Tongue (tissue), 2 donors: ENCODE results near the gene PDCD7. TPM values are rescaled to one million over a fixed set of nuclear protein-coding genes. Genes with fewer than 3 reads are reported as not detected.
"Not testable (repeated sequence)": the region's sequence is repeated elsewhere in the genome, so short reads cannot be mapped to it uniquely, and the experiment has no call there.

Source experiments
- DNase-seq: peaks from one replicate; pipeline ENCODE4 v3.0.0-alpha.2; 2015
- total RNA-seq: library from RNA; depleted of rRNA; stranded (reverse); fragments of >200 nt; gene quantifications from one replicate; pipeline ENCODE4 v1.2.3, GENCODE V29; 2014

PDCD7 gene
- total RNA-seq, 1 donor from 2014 or later, result 13.1 TPM

GRCh38 chr15:65091946-65092770, 41.5 kb downstream of the PDCD7 start:
- DNase-seq, result no peak

- DNase-seq, result peak; percentile 17
Observed at GRCh38 chr15:65089206-65089824, 44.3 kb downstream of the PDCD7 start.

- DNase-seq, result no peak
Observed at GRCh38 chr15:65088643-65089021, 45.0 kb downstream of the PDCD7 start.

- peak; percentile 40 for DNase-seq
Observed at GRCh38 chr15:65087873-65088642, 45.5 kb downstream of the PDCD7 start.

GRCh38 chr15:65087411-65087810, 46.2 kb downstream of the PDCD7 start:
- no peak for DNase-seq

DNA sequence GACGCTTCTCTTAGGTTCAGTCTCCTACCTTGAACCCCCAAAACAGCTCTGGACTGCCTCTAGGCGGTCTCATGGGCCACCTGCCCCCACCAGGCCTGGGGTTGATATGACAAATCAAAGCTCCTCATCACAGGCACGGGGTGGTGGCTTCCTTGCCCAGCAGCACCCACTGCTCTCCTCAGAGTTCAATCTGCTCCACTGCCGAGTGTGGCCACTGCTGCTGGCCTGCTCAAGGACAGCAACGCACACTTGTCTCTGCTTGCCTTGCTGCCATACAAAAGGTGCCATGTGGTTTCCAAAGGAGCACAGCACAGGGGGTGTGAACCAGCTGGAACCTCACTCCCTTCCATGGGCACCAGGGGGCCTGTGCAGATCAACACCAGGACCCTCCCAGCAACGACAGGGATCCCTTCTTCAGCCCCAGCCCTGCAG, 46.9 kb downstream of the PDCD7 start:
- peak; percentile 15 for DNase-seq

DNA sequence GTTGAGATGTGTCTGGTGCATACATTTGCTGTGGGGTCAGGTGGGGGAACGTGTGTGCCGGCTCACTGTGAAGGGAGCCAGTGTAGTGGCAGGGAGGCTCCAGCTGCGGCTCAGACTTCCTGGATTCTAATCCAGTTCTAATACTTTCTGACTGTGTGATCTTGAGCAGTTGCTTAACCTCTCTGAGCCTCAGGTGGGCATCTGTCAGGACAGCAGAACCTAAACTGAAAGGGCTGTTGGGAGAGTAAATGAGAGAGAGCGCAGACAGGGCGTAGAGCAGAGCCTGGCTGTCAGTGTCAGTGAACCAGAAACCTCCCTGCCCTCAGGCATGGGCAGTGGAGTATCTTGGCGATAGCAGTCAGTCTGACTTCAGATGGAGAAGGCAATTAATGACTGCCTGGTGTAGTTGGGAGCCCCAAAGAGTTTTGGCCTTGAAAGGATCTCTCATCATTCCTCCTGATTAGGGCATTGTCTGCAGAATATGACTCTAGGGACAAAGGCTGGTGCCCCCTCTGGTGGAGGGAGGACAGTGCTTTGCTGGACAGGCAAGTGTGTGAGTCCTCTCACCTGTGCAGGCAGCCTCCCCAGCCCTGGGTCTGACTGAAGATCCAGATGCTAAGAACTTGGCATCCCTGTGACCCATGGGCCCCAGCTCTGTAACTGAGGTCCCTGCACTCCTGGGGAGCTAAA, 47.5 kb downstream of the PDCD7 start:
- peak; percentile 14 for DNase-seq

DNA sequence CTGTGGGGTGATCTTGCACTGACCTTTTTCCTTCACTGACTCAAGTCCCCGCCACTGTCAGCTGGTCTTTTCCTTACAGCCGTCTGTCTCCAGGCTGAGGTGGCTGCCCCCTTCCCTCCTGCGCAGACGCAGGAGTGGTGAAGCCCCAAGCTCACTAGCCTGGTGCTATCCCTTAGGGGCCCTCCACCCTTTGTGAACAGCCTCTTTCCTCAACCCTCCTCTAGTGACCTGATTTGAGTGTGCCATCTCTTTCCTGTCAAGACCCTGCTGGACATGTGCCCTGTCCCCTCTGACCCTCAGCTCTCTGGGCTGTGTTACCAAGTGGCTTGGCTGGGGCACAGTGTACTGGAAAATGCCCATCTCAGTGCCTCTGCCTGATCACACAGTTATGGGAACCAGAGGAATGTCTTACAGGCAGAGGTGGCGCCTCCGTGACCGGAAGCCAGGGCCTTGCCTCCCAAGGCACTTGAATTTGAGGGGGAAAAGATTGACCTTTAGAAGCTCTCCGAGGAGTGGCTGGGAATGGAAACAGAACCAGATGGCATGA, 48.3 kb downstream of the PDCD7 start:
- no peak for DNase-seq

GRCh38 chr15:65084500-65085206, 49.0 kb downstream of the PDCD7 start:
- no peak for DNase-seq

DNA sequence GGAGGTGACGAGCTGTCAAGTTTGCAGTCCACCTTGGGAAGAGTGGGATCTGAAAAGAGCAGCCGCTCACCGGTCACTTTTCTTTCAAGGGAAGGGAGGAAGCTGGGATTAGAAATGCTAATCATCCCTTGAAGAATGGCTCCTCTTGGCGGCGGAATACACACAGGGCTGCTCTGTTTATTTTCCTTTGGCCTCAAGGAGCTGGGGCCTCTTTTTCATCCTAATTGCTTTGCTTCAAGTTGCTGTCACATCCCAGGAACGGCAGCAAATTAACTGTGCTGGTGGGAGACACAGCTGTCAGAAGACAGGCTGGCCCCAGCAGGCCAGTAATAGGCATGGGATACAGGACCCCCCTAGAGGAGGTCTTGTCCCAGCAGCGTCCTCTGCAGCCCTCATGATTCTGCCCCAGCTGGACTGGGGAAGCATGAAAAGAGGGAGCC, 50.3 kb downstream of the PDCD7 start:
- peak; percentile 62 for DNase-seq

- no peak for DNase-seq
Observed at GRCh38 chr15:65082303-65082953, 51.2 kb downstream of the PDCD7 start.

DNA sequence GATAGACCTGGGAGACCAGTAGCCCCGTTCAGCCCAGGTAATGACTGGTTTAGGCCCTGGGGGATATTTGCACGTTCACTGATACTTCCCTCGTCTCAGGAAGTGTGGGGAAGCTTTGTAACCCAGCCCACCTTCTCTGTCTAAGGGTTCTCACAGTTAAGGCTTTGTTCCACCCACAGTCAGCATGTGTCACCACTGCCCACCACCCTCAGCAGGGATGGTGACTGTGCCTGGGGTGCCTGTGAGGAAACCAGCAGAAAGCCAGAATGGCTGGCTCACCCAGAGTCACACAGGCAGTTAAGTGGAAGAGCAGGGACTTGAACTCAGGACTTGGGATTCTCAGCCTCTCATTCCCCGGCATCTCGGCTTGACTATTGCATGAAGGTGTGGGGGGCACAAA, 51.9 kb downstream of the PDCD7 start:
- DNase-seq, result no peak

DNA sequence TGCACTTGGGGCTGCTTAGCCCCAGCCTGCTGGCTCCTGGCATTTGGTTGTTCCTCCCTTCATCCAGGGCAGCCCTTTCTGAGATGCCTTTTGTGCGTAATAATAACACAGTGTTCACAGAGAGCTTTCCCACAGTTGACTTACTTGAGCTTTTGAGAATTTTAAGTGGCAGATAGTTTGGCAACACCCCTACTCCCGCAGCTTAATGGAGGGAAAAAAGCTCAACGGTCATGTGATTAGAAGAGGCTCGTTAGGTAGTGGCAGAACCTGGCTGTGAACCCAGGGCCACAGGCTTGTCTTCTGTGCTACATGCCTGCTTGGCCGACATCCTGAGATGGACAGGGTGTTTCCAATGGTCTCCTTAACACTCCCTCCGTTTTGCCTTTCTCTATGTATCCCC, 52.3 kb downstream of the PDCD7 start:
- DNase-seq, result no peak

GRCh38 chr15:65079580-65079979, 54.0 kb downstream of the PDCD7 start:
- no peak for DNase-seq

GRCh38 chr15:65077981-65078352, 55.6 kb downstream of the PDCD7 start:
- peak; percentile 81 for DNase-seq

- DNase-seq, result no peak
Observed at GRCh38 chr15:65077291-65077980, 56.2 kb downstream of the PDCD7 start.

DNA sequence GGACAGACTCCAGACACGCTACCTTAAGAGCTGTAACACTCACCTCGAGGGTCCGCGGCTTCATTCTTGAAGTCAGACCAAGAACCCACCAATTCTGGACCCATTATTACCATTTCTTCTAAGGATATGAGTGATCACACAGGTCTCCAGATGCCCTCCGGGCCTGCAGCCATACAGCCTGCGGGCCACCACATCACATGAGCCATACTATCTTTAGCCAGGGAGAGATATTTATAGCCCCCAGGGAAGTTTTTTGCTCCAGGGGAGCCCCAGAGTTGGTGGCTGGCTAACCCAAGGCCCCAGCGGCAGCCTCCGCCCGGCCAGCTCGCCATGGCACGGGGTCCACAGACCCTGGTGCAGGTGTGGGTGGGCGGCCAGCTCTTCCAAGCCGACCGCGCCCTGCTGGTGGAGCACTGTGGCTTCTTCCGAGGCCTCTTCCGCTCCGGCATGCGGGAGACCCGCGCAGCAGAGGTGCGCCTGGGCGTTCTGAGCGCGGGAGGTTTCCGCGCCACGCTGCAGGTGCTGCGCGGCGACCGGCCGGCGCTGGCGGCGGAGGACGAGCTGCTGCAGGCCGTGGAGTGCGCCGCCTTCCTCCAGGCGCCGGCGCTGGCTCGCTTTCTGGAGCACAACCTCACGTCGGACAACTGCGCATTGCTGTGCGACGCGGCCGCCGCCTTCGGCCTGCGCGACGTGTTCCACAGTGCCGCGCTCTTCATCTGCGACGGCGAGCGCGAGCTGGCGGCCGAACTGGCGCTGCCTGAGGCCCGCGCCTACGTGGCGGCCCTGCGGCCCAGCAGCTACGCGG, 56.9 kb downstream of the PDCD7 start, which contains the start of gene KBTBD13:
Gene KBTBD13, plus strand, starts transcription at position 261 of the 805 bp plus-strand sequence. Its CDS starts 70 bp downstream, at position 331.
- no peak for DNase-seq

DNA sequence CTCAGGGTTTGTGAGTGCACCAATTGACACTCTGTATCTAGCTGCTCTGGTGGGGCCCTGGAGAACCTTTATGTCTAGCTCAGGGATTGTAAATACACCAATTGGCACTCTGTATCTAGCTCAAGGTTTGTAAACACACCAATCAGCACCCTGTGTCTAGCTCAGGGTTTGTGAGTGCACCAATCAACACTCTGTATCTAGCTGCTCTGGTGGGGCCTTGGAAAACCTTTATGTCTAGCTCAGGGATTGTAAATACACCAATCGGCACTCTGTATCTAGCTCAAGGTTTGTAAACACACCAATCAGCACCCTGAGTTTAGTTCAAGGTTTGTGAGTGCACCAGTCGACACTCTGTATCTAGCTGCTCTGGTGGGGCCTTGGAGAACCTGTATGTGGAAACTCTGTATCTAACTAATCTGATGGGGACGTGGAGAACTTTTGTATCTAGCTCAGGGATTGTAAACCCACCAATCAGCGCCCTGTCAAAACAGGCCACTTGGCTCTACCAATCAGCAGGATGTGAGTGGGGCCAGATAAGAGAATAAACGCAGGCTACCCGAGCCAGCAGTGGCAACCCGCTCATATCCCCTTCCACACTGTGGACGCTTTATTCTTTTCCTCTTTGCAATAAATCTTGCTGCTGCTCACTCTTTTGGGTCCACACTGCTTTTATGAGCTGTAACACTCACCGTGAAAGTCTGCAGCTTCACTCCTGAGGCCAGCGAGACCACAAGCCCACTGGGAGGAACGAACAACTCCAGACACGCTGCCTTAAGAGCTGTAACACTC, 57.8 kb downstream of the PDCD7 start:
- not testable (repeated sequence) for DNase-seq
